GM10266 (cell line): ENCODE data around the gene ARMC5.

Experiments
- DNase-seq: peaks from one replicate; pipeline ENCODE4 v3.0.0; 2012; ENCODE audit errors: extremely low spot score
- CTCF ChIP-seq: IDR thresholded peaks from 2 replicates; pipeline ENCODE4 v1.5.1; 2012; ENCODE audit warnings: mild to moderate bottlenecking, low read depth; ENCODE audit not compliant: control insufficient read depth, insufficient read depth; ENCODE audit errors: missing control alignments

Gene ARMC5

GRCh38 chr16:31484491-31485171, 25.3 kb downstream of the ARMC5 start:
- TF ChIP-seq CTCF: no peak
- DNase-seq: no peak

- no peak for DNase-seq
- TF ChIP-seq CTCF: no peak
Observed at GRCh38 chr16:31485571-31485970, 26.3 kb downstream of the ARMC5 start.

- no peak for TF ChIP-seq CTCF
- DNase-seq: no peak
Observed at GRCh38 chr16:31486045-31486444, 26.7 kb downstream of the ARMC5 start.

GRCh38 chr16:31487071-31487719, 27.9 kb downstream of the ARMC5 start:
- no peak for DNase-seq
- no peak for TF ChIP-seq CTCF

GRCh38 chr16:31487720-31488467, 28.6 kb downstream of the ARMC5 start:
- no peak for TF ChIP-seq CTCF
- DNase-seq: peak; percentile 85

- no peak for TF ChIP-seq CTCF
- DNase-seq: no peak
Observed at GRCh38 chr16:31488468-31489297, 29.4 kb downstream of the ARMC5 start.
